CD4-positive, alpha-beta T cell (primary cell): ENCODE results near the gene FASTK. TPM values are rescaled to one million over a fixed set of nuclear protein-coding genes. Genes with fewer than 3 reads are reported as not detected.
A peak's percentile ranks its signal among the peaks of the same experiment; 100 is the strongest.

Source experiments
- ATAC-seq: fragments of 200-7000 bp; cut with Tn5 transposase; one replicate; pipeline ENCODE4 v1.10.0; 2022; ENCODE audit warnings: mild to moderate bottlenecking; ENCODE audit not compliant: poor library complexity
- CTCF ChIA-PET: fragments of 350-600 bp; sonication (Branson Sonifier 250); formaldehyde crosslinking; loops from one replicate; lab custom pipeline; 2021; ENCODE audit warnings: antibody characterized with exemption, inconsistent platforms; lab: Charles Lee
- POLR2A ChIA-PET: fragments of 350-600 bp; sonication (Branson Sonifier 250); formaldehyde crosslinking; loops from one replicate; lab custom pipeline; 2021; ENCODE audit warnings: antibody characterized with exemption, inconsistent platforms; lab: Charles Lee
- DNase-seq, 14 experiments: peaks; one replicate each; pipeline ENCODE4 v3.0.0-alpha.2; 2013 to 2020; ENCODE audit warnings: mixed read lengths in 2 of 14
- H3K27ac ChIP-seq, 2 donors: one replicate each; pipeline versions ENCODE4 v1.5.1 to v1.7.0; 2013; ENCODE audit warnings: low read length in 2 of 2, low read depth in 1 of 2, mild to moderate bottlenecking in 1 of 2
- H3K27me3 ChIP-seq, 2 experiments: 1 replicate in 1 of 2; 2 replicates in 1 of 2; pipeline versions ENCODE4 v1.6.1 to v1.7.0; 2013; ENCODE audit warnings: low read length in 2 of 2, control low read depth in 1 of 2, mild to moderate bottlenecking in 1 of 2, moderate library complexity in 1 of 2; ENCODE audit not compliant: insufficient read depth in 2 of 2, control insufficient read depth in 1 of 2
- H3K36me3 ChIP-seq: one replicate; pipeline ENCODE4 v1.6.1; 2013; ENCODE audit warnings: low read length, control low read depth; ENCODE audit not compliant: insufficient read depth
- H3K4me1 ChIP-seq: one replicate; pipeline ENCODE4 v1.6.1; 2013; ENCODE audit warnings: low read length, control low read depth; ENCODE audit not compliant: insufficient read depth
- H3K4me3 ChIP-seq: one replicate; pipeline ENCODE4 v1.5.1; 2013; ENCODE audit warnings: mild to moderate bottlenecking, low read length, moderate library complexity
- H3K9me3 ChIP-seq, 2 experiments: 1 replicate in 1 of 2; 2 replicates in 1 of 2; pipeline versions ENCODE4 v1.6.1 to v1.7.0; 2013; ENCODE audit warnings: low read length in 2 of 2, mild to moderate bottlenecking in 2 of 2, control low read depth in 1 of 2, moderate library complexity in 1 of 2; ENCODE audit not compliant: control insufficient read depth in 1 of 2, insufficient read depth in 1 of 2
- H3K27ac Mint-ChIP-seq: one replicate; pipeline ENCODE4 v1.8.0; 2020; ENCODE audit warnings: mixed read lengths
- H3K27me3 Mint-ChIP-seq: one replicate; pipeline ENCODE4 v1.8.0; 2021; ENCODE audit warnings: mixed read lengths
- H3K36me3 Mint-ChIP-seq: one replicate; pipeline ENCODE4 v1.8.0; 2021; ENCODE audit warnings: low read depth, mixed read lengths
- H3K4me1 Mint-ChIP-seq: one replicate; pipeline ENCODE4 v1.8.0; 2021; ENCODE audit warnings: low read depth, mixed read lengths
- H3K4me3 Mint-ChIP-seq: one replicate; pipeline ENCODE4 v1.8.0; 2020; ENCODE audit warnings: mild to moderate bottlenecking, mixed read lengths
- H3K9me3 Mint-ChIP-seq: one replicate; pipeline ENCODE4 v1.8.0; 2020; ENCODE audit warnings: mixed read lengths
- intact Hi-C, 2 experiments: fragments of 100-400 bp; cut with DNase I in 1 of 2; cut with micrococcal nuclease in 1 of 2; formaldehyde crosslinking; loops; one replicate each; pipeline versions ENCODE4 v1.15.1 to v1.9.0; 2023 to 2025; cut with DNase I, micrococcal nuclease
- total RNA-seq, 174 experiments: library from RNA in 2 of 174; stranded (reverse) in 2 of 174; gene quantifications; one replicate each; pipeline ENCODE4 v1.2.3 and lab custom pipeline; 2021 to 2026
- TF ChIP-seq, protein P1 (sequence below): fragments of 200-600 bp; IDR thresholded peaks from one replicate; pipeline ENCODE4 v1.8.0; 2022; ENCODE audit warnings: antibody characterized with exemption, mild to moderate bottlenecking

Gene FASTK
- total RNA-seq, 2 experiments from 2014 or later, result 82.2 to 84.2 TPM

DNA sequence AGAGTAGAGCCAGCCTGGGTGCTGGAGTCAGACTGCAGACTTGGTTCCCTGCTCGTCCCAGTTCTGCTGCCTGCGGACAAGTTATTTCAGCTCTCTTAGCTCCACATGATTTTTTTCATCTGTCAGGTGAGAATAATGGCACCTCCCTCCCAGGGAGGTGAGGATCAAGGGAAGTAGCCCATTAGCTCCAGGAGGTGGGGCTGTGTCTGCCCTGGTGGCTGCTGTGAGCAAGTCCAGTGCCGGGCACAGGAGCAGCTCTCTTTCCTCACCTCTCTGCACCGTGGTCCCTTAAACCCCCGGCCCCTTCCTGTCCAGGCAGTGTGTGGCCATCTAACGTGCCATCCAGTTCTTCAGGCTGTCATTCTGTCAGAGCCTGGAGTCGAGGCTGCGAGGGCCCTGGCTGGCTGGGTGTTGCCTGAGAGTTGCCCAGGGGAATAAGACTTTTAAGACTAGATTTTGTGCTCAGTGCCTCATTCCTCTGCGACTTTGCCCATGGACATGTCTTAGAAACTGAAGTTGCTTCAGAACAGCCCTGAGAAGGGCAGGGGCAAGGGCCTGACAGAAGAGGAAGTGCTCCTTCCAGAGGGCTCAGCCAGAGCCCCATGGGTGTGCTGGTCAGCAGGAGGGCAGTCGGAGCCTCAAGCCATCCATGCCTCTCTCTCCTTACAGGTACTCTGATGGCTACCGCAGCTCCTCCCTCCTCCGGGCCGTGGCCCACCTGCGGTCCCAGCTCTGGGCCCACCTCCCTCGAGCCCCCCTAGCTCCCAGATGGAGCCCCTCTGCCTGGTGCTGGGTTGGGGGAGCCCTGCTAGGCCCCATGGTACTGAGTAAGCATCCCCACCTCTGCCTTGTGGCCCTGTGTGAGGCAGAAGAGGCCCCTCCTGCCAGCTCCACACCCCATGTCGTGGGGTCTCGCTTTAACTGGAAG is 47.4 kb downstream of the FASTK start:
- Histone ChIP-seq H3K36me3 (peaks cover 52% of the 10 kb centered on the region), H3K4me3 (no peak overlapping the region), H3K27me3 (no peaks in the 10 kb centered on the region), H3K9me3 (no peaks in the 10 kb centered on the region), H3K4me1 (peaks cover 13% of the 10 kb centered on the region), H3K27ac (no peak overlapping the region)
- peaks cover 22% of the 10 kb centered on the region for H3K4me1 Mint-ChIP-seq
- TF ChIP-seq, protein P1, sequence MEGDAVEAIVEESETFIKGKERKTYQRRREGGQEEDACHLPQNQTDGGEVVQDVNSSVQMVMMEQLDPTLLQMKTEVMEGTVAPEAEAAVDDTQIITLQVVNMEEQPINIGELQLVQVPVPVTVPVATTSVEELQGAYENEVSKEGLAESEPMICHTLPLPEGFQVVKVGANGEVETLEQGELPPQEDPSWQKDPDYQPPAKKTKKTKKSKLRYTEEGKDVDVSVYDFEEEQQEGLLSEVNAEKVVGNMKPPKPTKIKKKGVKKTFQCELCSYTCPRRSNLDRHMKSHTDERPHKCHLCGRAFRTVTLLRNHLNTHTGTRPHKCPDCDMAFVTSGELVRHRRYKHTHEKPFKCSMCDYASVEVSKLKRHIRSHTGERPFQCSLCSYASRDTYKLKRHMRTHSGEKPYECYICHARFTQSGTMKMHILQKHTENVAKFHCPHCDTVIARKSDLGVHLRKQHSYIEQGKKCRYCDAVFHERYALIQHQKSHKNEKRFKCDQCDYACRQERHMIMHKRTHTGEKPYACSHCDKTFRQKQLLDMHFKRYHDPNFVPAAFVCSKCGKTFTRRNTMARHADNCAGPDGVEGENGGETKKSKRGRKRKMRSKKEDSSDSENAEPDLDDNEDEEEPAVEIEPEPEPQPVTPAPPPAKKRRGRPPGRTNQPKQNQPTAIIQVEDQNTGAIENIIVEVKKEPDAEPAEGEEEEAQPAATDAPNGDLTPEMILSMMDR, result no peak
- no peak for ATAC-seq
- H3K36me3 Mint-ChIP-seq, result peaks cover 49% of the 10 kb centered on the region
- H3K9me3 Mint-ChIP-seq, result no peaks in the 10 kb centered on the region
- no peak overlapping the region for H3K27ac Mint-ChIP-seq
- POLR2A ChIA-PET, result interaction anchor here (0.9 kb wide), 1 partner anchor 18 kb away, joined by 3 read pairs; no protein-coding TSS in a partner anchor
- CTCF ChIA-PET, result no interaction called here
- intact Hi-C loops, result no loop called here
- no peak for DNase-seq
- no peak overlapping the region for H3K4me3 Mint-ChIP-seq
- no peaks in the 10 kb centered on the region for H3K27me3 Mint-ChIP-seq

DNA sequence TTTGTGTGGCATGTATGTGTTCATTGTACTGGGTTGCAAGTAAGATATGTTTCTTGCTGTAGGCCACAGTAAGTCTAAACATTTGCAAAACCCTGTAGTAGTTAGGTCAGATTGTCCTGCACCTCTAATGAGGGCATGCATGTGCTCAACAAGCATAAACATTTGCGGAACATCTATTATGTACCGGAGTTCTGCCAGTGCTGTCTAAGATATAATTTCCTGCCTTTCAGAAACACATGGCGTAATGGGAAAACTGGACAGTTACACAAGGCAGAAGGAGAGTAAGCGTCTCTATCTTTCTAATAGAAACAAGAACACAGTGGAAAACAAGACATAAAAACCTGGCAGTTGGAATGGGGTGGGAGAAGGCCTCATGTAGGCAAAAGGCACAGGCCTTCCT is 49.6 kb downstream of the FASTK start:
- peaks cover 22% of the 10 kb centered on the region for H3K4me1 ChIP-seq
- no peaks in the 10 kb centered on the region for H3K27me3 Mint-ChIP-seq
- intact Hi-C loops, result no loop called here
- no peak for ATAC-seq
- no peak overlapping the region for H3K27ac ChIP-seq
- no peaks in the 10 kb centered on the region for H3K9me3 Mint-ChIP-seq
- no peak overlapping the region for H3K4me3 ChIP-seq
- peak overlapping the region; percentile 34 for H3K4me3 Mint-ChIP-seq
- CTCF ChIA-PET, result interaction anchor here (0.7 kb wide), 1 partner anchor 13 kb away, joined by 3 read pairs; no protein-coding TSS in a partner anchor
- peaks cover 41% of the 10 kb centered on the region for H3K4me1 Mint-ChIP-seq
- TF ChIP-seq, protein P1, result no peak
- no peak overlapping the region for H3K27ac Mint-ChIP-seq
- peaks cover 39% of the 10 kb centered on the region for H3K36me3 Mint-ChIP-seq
- DNase-seq, result no peak
- no peaks in the 10 kb centered on the region for H3K9me3 ChIP-seq
- POLR2A ChIA-PET, result no interaction called here
- H3K27me3 ChIP-seq, result no peaks in the 10 kb centered on the region
- H3K36me3 ChIP-seq, result peaks cover 37% of the 10 kb centered on the region

DNA sequence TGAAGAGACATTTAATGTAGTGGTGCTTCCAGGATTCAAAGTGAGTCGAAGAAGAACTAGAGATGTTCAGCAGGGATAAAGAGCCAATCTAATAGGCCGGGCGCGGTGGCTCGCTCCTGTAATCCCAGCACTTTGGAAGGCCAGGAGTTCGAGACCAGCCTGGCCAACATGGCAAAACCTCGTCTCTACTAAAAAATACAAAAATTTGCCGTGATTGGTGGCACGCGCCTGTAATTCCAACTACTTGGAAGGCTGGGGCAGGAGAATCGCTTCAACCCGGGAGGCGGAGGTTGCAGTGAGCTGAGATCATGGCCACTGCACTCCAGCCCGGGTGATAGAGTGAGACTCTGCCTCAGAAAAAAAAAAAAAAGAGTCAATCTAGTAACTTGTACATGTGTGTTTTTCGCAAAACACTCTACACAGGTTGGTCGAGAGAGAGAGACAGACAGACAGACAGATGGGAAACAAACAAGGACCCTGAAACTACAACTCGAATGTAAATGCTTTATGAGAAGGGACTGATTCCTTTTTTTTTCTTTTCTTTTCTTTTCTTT is 51.6 kb downstream of the FASTK start:
- intact Hi-C loops, result loop anchor here (1.0 to 2.0 kb wide), 7 partner anchors 14 to 82 kb away; partner anchors contain the start of genes CDK5 (in 1 of the 2), FASTK (in 1 of the 2), SLC4A2 (in 1 of the 2) and TMUB1 (in 1 of the 2)
- Mint-ChIP-seq H3K27me3 (no peaks in the 10 kb centered on the region), H3K36me3 (peaks cover 29% of the 10 kb centered on the region), H3K4me3 (peak overlapping the region; percentile 96), H3K9me3 (no peaks in the 10 kb centered on the region), H3K4me1 (peaks cover 41% of the 10 kb centered on the region), H3K27ac (peak overlapping the region; percentile 98)
- ChIA-PET CTCF (interaction anchor here (0.7 to 4.0 kb wide), 14 partner anchors 11 to 1767 kb away, joined by 3 to 39 read pairs (median 6); partner anchors contain the start of genes ABCF2, SLC4A2, TMUB1 and ZNF783), POLR2A (interaction anchor here (0.7 to 2.4 kb wide), 21 partner anchors 10 to 659 kb away, joined by 3 to 77 read pairs (median 4); partner anchors contain the start of genes AGAP3, CDK5, GIMAP8 and SLC4A2)
- DNase-seq, result no peak
- Histone ChIP-seq H3K36me3 (peaks cover 18% of the 10 kb centered on the region), H3K4me3 (peak overlapping the region; percentile 74), H3K9me3 (no peaks in the 10 kb centered on the region), H3K27ac (peak overlapping the region; percentile 80 to 96), H3K27me3 (no peaks in the 10 kb centered on the region), H3K4me1 (peaks cover 22% of the 10 kb centered on the region)
- no peak for ATAC-seq
- TF ChIP-seq, protein P1, result no peak
